ENCODE measurements around the gene FAAP20.

FAAP20 gene

DNA sequence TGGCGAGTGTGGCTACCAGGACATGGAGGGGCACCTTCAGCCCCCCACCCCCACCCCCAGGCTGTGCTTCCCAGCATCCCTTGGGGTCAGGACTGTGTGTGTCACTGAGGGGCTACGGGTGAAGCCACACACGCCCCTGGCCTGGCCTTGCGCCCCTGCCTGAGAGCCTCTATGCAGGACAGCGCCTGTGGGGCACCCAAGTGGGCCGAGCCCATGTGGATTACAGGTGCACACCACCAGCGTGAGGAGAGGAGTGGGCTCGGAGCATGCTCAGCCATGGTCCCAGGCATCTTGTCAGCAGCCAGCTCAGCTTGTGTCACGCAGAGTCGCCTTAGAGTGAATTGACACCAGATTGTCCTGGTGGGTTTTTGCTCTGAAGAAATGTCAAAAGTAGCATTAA is 27.9 kb downstream of the FAAP20 start:
- TF ChIP-seq ZNF501 (tag by site-specific recombination; IDR thresholded peaks at IDR 0.05) (no peak), ZFP37 (tag by site-specific recombination; IDR thresholded peaks at IDR 0.05) (no peak), ZNF830 (tag by site-specific recombination; IDR thresholded peaks at IDR 0.05; ENCODE audit: low read depth) (no peak), ZNF843 (tag by site-specific recombination; IDR thresholded peaks at IDR 0.05) (no peak), KLF8 (tag by site-specific recombination; IDR thresholded peaks at IDR 0.05) (no peak), ZNF10 (tag by site-specific recombination; IDR thresholded peaks at IDR 0.05) (no peak), ZNF155 (tag by site-specific recombination; IDR thresholded peaks at IDR 0.05) (no peak), ZNF510 (tag by site-specific recombination; IDR thresholded peaks at IDR 0.05; ENCODE audit: insufficient replicate concordance) (no peak), ZNF792 (tag by site-specific recombination; IDR thresholded peaks at IDR 0.05) (no peak), ZNF623 (tag by site-specific recombination; IDR thresholded peaks at IDR 0.05) (no peak), ZNF394 (tag by site-specific recombination; IDR thresholded peaks at IDR 0.05; ENCODE audit: borderline replicate concordance) (no peak), ZNF37A (tag by site-specific recombination; IDR thresholded peaks at IDR 0.05) (no peak), GLIS2 (tag by site-specific recombination; IDR thresholded peaks at IDR 0.05) (no peak)
- TF ChIP-seq, protein P1, sequence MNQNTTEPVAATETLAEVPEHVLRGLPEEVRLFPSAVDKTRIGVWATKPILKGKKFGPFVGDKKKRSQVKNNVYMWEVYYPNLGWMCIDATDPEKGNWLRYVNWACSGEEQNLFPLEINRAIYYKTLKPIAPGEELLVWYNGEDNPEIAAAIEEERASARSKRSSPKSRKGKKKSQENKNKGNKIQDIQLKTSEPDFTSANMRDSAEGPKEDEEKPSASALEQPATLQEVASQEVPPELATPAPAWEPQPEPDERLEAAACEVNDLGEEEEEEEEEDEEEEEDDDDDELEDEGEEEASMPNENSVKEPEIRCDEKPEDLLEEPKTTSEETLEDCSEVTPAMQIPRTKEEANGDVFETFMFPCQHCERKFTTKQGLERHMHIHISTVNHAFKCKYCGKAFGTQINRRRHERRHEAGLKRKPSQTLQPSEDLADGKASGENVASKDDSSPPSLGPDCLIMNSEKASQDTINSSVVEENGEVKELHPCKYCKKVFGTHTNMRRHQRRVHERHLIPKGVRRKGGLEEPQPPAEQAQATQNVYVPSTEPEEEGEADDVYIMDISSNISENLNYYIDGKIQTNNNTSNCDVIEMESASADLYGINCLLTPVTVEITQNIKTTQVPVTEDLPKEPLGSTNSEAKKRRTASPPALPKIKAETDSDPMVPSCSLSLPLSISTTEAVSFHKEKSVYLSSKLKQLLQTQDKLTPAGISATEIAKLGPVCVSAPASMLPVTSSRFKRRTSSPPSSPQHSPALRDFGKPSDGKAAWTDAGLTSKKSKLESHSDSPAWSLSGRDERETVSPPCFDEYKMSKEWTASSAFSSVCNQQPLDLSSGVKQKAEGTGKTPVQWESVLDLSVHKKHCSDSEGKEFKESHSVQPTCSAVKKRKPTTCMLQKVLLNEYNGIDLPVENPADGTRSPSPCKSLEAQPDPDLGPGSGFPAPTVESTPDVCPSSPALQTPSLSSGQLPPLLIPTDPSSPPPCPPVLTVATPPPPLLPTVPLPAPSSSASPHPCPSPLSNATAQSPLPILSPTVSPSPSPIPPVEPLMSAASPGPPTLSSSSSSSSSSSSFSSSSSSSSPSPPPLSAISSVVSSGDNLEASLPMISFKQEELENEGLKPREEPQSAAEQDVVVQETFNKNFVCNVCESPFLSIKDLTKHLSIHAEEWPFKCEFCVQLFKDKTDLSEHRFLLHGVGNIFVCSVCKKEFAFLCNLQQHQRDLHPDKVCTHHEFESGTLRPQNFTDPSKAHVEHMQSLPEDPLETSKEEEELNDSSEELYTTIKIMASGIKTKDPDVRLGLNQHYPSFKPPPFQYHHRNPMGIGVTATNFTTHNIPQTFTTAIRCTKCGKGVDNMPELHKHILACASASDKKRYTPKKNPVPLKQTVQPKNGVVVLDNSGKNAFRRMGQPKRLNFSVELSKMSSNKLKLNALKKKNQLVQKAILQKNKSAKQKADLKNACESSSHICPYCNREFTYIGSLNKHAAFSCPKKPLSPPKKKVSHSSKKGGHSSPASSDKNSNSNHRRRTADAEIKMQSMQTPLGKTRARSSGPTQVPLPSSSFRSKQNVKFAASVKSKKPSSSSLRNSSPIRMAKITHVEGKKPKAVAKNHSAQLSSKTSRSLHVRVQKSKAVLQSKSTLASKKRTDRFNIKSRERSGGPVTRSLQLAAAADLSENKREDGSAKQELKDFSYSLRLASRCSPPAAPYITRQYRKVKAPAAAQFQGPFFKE (tag by site-specific recombination; IDR thresholded peaks at IDR 0.05; ENCODE audit: borderline replicate concordance), result no peak
- TF ChIP-seq, protein P2, sequence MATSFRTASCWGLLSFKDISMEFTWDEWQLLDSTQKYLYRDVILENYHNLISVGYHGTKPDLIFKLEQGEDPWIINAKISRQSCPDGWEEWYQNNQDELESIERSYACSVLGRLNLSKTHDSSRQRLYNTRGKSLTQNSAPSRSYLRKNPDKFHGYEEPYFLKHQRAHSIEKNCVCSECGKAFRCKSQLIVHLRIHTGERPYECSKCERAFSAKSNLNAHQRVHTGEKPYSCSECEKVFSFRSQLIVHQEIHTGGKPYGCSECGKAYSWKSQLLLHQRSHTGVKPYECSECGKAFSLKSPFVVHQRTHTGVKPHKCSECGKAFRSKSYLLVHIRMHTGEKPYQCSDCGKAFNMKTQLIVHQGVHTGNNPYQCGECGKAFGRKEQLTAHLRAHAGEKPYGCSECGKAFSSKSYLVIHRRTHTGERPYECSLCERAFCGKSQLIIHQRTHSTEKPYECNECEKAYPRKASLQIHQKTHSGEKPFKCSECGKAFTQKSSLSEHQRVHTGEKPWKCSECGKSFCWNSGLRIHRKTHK (tag by site-specific recombination; IDR thresholded peaks at IDR 0.05), result no peak
- TF ChIP-seq, protein P3, sequence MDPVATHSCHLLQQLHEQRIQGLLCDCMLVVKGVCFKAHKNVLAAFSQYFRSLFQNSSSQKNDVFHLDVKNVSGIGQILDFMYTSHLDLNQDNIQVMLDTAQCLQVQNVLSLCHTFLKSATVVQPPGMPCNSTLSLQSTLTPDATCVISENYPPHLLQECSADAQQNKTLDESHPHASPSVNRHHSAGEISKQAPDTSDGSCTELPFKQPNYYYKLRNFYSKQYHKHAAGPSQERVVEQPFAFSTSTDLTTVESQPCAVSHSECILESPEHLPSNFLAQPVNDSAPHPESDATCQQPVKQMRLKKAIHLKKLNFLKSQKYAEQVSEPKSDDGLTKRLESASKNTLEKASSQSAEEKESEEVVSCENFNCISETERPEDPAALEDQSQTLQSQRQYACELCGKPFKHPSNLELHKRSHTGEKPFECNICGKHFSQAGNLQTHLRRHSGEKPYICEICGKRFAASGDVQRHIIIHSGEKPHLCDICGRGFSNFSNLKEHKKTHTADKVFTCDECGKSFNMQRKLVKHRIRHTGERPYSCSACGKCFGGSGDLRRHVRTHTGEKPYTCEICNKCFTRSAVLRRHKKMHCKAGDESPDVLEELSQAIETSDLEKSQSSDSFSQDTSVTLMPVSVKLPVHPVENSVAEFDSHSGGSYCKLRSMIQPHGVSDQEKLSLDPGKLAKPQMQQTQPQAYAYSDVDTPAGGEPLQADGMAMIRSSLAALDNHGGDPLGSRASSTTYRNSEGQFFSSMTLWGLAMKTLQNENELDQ (tag by site-specific recombination; IDR thresholded peaks at IDR 0.05; ENCODE audit: low read depth), result no peak
- H3K4me3 ChIP-seq (ENCODE audit: low read depth, low read length), result no peak overlapping the region
- POLR2A ChIA-PET, result no interaction called here
- peaks cover 0 to 34% of the 10 kb centered on the region in 2 experiments; a peak in 1 of 3 replicates for H3K36me3 ChIP-seq (ENCODE audit: control insufficient read depth in 2 of 2, insufficient read depth in 1 of 2, low read length in 2 of 2)
- H3K27ac ChIP-seq (ENCODE audit: extremely low read depth, low read depth, low read length), result no peak overlapping the region
- CTCF ChIA-PET, result interaction anchor here (5.0 kb wide), 1 partner anchor 7 kb away, joined by 37 read pairs; no protein-coding TSS in a partner anchor
- no peaks in the 10 kb centered on the region for H3K4me1 ChIP-seq (ENCODE audit: control insufficient read depth, insufficient read depth, low read length)
- H3K9me3 ChIP-seq (ENCODE audit: control insufficient read depth, insufficient read depth, low read depth, low read length), result no peaks in the 10 kb centered on the region

DNA sequence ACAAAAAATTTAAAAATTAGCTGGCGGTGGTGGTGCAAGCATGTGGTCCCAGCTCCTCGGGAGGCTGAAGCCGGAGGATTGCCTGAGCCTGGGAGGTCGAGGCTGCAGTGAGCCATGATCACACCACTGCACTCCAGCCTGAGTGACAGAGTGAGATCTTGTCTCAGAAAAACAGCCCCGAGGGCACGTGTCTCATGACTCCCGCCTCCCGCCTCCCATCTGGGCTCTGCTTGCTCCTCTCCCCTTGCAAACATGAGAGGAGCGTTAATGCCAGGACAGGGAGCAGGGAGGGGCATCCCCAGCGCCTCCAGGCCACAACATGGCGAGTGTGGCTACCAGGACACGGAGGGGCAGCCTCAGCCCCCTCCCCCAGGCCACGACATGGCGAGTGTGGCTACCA is 28.3 kb downstream of the FAAP20 start:
- Histone ChIP-seq H3K9me3 (ENCODE audit: control insufficient read depth, insufficient read depth, low read depth, low read length) (no peaks in the 10 kb centered on the region), H3K27ac (ENCODE audit: extremely low read depth, low read depth, low read length) (no peak overlapping the region), H3K4me3 (ENCODE audit: low read depth, low read length) (no peak overlapping the region), H3K36me3 (ENCODE audit: control insufficient read depth in 2 of 2, insufficient read depth in 1 of 2, low read length in 2 of 2) (peaks cover 0 to 33% of the 10 kb centered on the region in 2 experiments; a peak in 1 of 3 replicates), H3K4me1 (ENCODE audit: control insufficient read depth, insufficient read depth, low read length) (no peaks in the 10 kb centered on the region)
- ChIA-PET POLR2A (no interaction called here), CTCF (interaction anchor here (5.0 kb wide), 1 partner anchor 8 kb away, joined by 37 read pairs; no protein-coding TSS in a partner anchor)
- TF ChIP-seq ZNF2 (tag by site-specific recombination; IDR thresholded peaks at IDR 0.05), result no peak
- TF ChIP-seq, protein P4, sequence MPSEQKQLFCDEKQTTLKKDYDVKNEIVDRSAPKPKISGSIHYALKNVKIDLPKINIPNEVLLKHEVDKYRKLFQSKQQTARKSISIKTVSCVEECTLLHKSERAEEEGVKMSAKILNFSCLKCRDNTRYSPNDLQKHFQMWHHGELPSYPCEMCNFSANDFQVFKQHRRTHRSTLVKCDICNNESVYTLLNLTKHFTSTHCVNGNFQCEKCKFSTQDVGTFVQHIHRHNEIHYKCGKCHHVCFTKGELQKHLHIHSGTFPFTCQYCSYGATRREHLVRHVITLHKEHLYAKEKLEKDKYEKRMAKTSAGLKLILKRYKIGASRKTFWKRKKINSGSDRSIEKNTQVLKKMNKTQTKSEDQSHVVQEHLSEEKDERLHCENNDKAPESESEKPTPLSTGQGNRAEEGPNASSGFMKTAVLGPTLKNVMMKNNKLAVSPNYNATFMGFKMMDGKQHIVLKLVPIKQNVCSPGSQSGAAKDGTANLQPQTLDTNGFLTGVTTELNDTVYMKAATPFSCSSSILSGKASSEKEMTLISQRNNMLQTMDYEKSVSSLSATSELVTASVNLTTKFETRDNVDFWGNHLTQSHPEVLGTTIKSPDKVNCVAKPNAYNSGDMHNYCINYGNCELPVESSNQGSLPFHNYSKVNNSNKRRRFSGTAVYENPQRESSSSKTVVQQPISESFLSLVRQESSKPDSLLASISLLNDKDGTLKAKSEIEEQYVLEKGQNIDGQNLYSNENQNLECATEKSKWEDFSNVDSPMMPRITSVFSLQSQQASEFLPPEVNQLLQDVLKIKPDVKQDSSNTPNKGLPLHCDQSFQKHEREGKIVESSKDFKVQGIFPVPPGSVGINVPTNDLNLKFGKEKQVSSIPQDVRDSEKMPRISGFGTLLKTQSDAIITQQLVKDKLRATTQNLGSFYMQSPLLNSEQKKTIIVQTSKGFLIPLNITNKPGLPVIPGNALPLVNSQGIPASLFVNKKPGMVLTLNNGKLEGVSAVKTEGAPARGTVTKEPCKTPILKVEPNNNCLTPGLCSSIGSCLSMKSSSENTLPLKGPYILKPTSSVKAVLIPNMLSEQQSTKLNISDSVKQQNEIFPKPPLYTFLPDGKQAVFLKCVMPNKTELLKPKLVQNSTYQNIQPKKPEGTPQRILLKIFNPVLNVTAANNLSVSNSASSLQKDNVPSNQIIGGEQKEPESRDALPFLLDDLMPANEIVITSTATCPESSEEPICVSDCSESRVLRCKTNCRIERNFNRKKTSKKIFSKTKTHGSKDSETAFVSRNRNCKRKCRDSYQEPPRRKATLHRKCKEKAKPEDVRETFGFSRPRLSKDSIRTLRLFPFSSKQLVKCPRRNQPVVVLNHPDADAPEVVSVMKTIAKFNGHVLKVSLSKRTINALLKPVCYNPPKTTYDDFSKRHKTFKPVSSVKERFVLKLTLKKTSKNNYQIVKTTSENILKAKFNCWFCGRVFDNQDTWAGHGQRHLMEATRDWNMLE (tag by site-specific recombination; conservative IDR thresholded peaks at IDR 0.05; ENCODE audit: low read depth), result no peak
- no peak for TF ChIP-seq ZNF521 (tag by site-specific recombination; IDR thresholded peaks at IDR 0.05)
- TF ChIP-seq KLF9 (tag by site-specific recombination; IDR thresholded peaks at IDR 0.05; ENCODE audit: low read depth), result no peak
- no peak for TF ChIP-seq ZFP3 (tag by site-specific recombination; IDR thresholded peaks at IDR 0.05; ENCODE audit: low read depth)
- no peak for TF ChIP-seq ZNF24 (tag by site-specific recombination; IDR thresholded peaks at IDR 0.05)
